Common myeloid progenitor, CD34-positive (primary cell): ENCODE results near the gene CADPS.

ENCODE experiments used
- CTCF ChIA-PET: fragments of 350-600 bp; sonication (Branson Sonifier 250); formaldehyde crosslinking; loops from one replicate; lab custom pipeline; 2021; ENCODE audit warnings: antibody characterized with exemption; lab: Charles Lee
- POLR2A ChIA-PET: fragments of 350-600 bp; sonication (Branson Sonifier 250); formaldehyde crosslinking; loops from one replicate; lab custom pipeline; 2021; ENCODE audit warnings: antibody characterized with exemption; lab: Charles Lee
- DNase-seq, 3 donors: peaks; one replicate each; pipeline versions ENCODE4 v3.0.0 to v3.0.0-alpha.2; 2013
- H3K27ac ChIP-seq, 2 experiments: 1 replicate in 1 of 2; 2 replicates in 1 of 2; pipeline ENCODE4 v1.7.0; 2013; ENCODE audit warnings: inconsistent platforms in 2 of 2, low read length in 2 of 2, mild to moderate bottlenecking in 2 of 2, low read depth in 1 of 2, moderate library complexity in 1 of 2; ENCODE audit not compliant: severe bottlenecking in 2 of 2, insufficient read depth in 1 of 2, poor library complexity in 1 of 2
- H3K27me3 ChIP-seq, 5 experiments: replicated peaks in 2 of 5; 1 replicate in 3 of 5; 2 replicates in 2 of 5; pipeline versions ENCODE4 v1.6.1 to v1.7.0; 2013; ENCODE audit warnings: low read length in 4 of 5, mild to moderate bottlenecking in 2 of 5, moderate library complexity in 2 of 5, inconsistent platforms in 1 of 5; ENCODE audit not compliant: insufficient read depth in 5 of 5, control insufficient read depth in 4 of 5
- H3K36me3 ChIP-seq, 4 experiments: 1 replicate in 2 of 4; 2 replicates in 2 of 4; pipeline versions ENCODE4 v1.6.1 to v1.7.0; 2013; ENCODE audit warnings: low read length in 3 of 4, control low read depth in 1 of 4, mild to moderate bottlenecking in 1 of 4; ENCODE audit not compliant: control insufficient read depth in 4 of 4, insufficient read depth in 4 of 4
- H3K4me1 ChIP-seq, 4 experiments: 1 replicate in 3 of 4; 2 replicates in 1 of 4; pipeline versions ENCODE4 v1.6.1 to v1.7.1; 2013; ENCODE audit warnings: low read length in 3 of 4, mild to moderate bottlenecking in 3 of 4, control low read depth in 1 of 4, inconsistent platforms in 1 of 4, moderate library complexity in 1 of 4; ENCODE audit not compliant: control insufficient read depth in 4 of 4, insufficient read depth in 4 of 4; ENCODE audit errors: control extremely low read depth in 1 of 4
- H3K4me3 ChIP-seq, 7 experiments: 1 replicate in 4 of 7; 2 replicates in 3 of 7; pipeline versions ENCODE4 v1.5.1 to v1.7.0; 2013; ENCODE audit warnings: mild to moderate bottlenecking in 7 of 7, low read length in 6 of 7, moderate library complexity in 6 of 7, inconsistent platforms in 2 of 7, low read depth in 2 of 7, control low read depth in 1 of 7; ENCODE audit not compliant: insufficient read depth in 4 of 7, control insufficient read depth in 1 of 7; ENCODE audit errors: extremely low read depth in 1 of 7
- H3K9me3 ChIP-seq, 5 experiments: 1 replicate in 4 of 5; 2 replicates in 1 of 5; pipeline versions ENCODE4 v1.6.1 to v1.7.1; 2013; ENCODE audit warnings: low read length in 4 of 5, mild to moderate bottlenecking in 2 of 5, inconsistent platforms in 1 of 5, low read depth in 1 of 5, moderate library complexity in 1 of 5; ENCODE audit not compliant: control insufficient read depth in 4 of 5, insufficient read depth in 2 of 5; ENCODE audit errors: control extremely low read depth in 1 of 5
- WGBS: methylation state at CpG from one replicate; pipeline ENCODE4 v1.1.5; 2013; ENCODE audit not compliant: insufficient coverage; 5-methylcytosine and 5-hydroxymethylcytosine counted together

CADPS gene

DNA sequence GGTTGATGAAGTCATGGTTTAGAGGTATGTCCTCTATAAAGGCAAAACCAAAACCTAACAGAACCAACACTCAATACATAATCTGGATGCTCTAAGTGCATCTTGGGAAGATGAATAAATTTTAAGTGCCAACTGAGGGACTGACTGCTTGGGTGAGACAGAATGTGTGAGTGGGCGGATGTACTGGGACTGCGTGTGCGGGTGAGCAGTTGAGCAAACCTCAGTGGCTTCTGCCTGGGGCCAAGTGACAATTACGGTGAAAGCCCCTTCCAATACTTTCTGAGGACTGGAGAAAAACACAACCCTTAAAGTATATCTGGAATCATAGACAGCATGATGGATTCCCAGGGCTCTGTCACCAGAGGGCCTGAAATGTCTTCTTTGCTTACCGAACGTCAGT, 421.8 kb downstream of the CADPS start:
- Histone ChIP-seq H3K9me3 (no peaks in the 10 kb centered on the region), H3K36me3 (no peaks in the 10 kb centered on the region), H3K27me3 (peaks cover 0 to 14% (median 4%) of the 10 kb centered on the region in 5 experiments), H3K27ac (no peak overlapping the region), H3K4me1 (no peaks in the 10 kb centered on the region), H3K4me3 (no peak overlapping the region)
- CTCF ChIA-PET, result no interaction called here
- POLR2A ChIA-PET, result no interaction called here
- WGBS, result 93% methylated on average over 6 of the region's 6 CpGs
- DNase-seq, result no peak

DNA sequence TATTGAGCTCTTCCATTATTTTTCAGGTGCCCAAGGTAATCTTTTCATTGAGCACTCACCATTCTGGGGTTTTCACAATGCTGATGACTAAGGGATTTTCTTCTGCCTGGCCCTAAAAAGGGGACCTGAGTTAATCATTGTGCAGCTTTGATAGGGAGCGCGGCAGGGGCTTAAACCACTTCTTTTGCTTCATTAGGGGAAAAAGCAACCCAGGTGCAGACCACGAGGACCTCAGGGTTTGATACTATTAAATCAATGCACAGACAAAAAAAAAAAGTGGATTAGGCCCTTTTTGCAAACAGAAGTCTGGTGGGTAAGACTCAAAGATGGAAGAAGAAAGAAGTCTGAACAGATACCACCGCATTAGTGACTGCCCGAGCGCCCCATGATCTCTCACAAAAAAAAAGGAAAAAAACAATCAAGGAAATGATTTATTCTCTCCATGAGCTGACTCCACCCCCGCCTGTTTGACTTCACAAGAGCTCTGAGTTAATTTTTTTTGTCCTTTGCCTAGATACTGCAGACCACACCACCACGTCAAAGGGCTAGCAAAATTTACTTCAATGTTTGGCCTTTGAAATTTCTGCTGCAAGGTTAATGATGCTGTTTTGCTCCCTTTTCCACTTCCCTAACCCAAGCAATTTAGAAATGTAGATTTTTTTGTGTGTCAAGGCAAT, 423.9 kb downstream of the CADPS start:
- H3K27me3 ChIP-seq, result peaks cover 0 to 14% (median 4%) of the 10 kb centered on the region in 5 experiments
- H3K27ac ChIP-seq, result no peak overlapping the region
- WGBS, result 77% methylated on average over 7 of the region's 8 CpGs
- DNase-seq, result no peak
- H3K9me3 ChIP-seq, result no peaks in the 10 kb centered on the region
- ChIA-PET POLR2A (no interaction called here), CTCF (no interaction called here)
- H3K4me3 ChIP-seq, result no peak overlapping the region
- H3K4me1 ChIP-seq, result no peaks in the 10 kb centered on the region
- no peaks in the 10 kb centered on the region for H3K36me3 ChIP-seq

DNA sequence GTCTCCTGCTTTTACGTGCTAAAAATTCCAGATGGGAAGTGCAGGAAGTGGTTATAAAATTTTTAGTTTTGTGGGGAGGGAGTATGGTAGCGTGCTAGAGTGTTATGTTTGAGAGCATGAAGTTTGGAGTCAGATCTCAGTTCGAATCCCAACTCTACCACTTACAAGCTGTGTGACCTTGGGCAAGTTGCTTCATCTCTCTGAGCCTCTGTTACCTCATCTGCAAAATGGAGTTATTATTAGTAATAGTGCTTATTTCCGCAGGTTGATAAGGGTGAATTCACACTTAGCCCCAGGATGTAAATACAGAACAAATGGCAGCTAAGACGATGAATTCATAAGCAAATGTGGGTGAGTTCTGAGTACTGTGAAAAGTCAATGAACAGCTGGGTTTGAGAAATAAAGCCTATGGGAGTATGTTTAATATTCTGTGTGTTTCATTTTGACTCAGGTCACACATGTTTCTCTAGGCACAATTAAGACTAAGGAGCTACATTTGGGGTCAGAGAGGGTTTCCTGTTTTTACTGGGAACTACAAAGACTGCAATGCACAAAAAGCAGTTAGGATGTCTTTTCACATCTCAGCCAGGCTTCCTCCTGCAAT, 428.8 kb downstream of the CADPS start:
- Histone ChIP-seq H3K4me3 (no peak overlapping the region), H3K27me3 (peaks cover 0 to 3% (median 0%) of the 10 kb centered on the region in 5 experiments), H3K4me1 (peaks cover 0 to 6% (median 1%) of the 10 kb centered on the region in 4 experiments), H3K36me3 (no peaks in the 10 kb centered on the region), H3K27ac (no peak overlapping the region), H3K9me3 (no peaks in the 10 kb centered on the region)
- DNase-seq, result no peak
- ChIA-PET CTCF (interaction anchor here (1.5 kb wide), 2 partner anchors 17 to 18 kb away, joined by 4 read pairs; no protein-coding TSS in a partner anchor), POLR2A (interaction anchor here (0.6 kb wide), 1 partner anchor 12 kb away, joined by 3 read pairs; no protein-coding TSS in a partner anchor)
- 93% methylated on average over 3 of the region's 5 CpGs for WGBS

DNA sequence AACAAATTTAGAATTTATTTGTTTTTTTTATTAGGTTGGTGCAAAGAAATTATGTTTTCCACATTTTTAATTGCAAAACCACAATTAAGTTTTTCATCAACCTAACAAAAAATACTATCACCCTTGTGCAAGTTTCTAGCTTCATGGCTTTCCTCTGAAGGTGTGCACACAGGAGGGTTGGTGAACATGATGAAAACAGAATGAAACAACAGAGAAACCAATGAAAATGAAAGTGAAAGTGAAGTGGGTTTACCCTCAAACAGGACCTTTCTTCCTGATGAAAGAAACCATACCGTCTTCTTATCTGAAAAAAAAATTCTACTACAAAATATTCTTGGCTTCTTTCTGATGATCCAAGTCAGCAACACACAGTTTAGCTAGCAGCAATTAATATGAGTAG, 429.9 kb downstream of the CADPS start:
- H3K4me3 ChIP-seq, result peak overlapping the region in 4 of 7 experiments; percentile 15 to 69 (median 28)

GRCh38 chr3:62439978-62440377, 435.2 kb downstream of the CADPS start:
- peaks cover 0 to 15% (median 4%) of the 10 kb centered on the region in 5 experiments for H3K27me3 ChIP-seq
- no peak overlapping the region for H3K27ac ChIP-seq
- POLR2A ChIA-PET, result no interaction called here
- no peaks in the 10 kb centered on the region for H3K36me3 ChIP-seq
- CTCF ChIA-PET, result interaction anchor here (1.2 kb wide), 1 partner anchor 16 kb away, joined by 3 read pairs; no protein-coding TSS in a partner anchor
- no peak for DNase-seq
- no peaks in the 10 kb centered on the region for H3K9me3 ChIP-seq
- H3K4me1 ChIP-seq, result no peaks in the 10 kb centered on the region
- no peak overlapping the region for H3K4me3 ChIP-seq

More for the DNA sequence above, 429.9 kb downstream of the CADPS start:
- H3K9me3 ChIP-seq, result no peaks in the 10 kb centered on the region
- peaks cover 0 to 6% (median 1%) of the 10 kb centered on the region in 4 experiments for H3K4me1 ChIP-seq
- POLR2A ChIA-PET, result no interaction called here
- WGBS, result 0% methylated on average over 1 of the region's 1 CpG
- peak; percentile 29 to 57 (median 47) for DNase-seq
- CTCF ChIA-PET, result interaction anchor here (1.5 kb wide), 1 partner anchor 18 kb away, joined by 4 read pairs; no protein-coding TSS in a partner anchor
- H3K27me3 ChIP-seq, result peaks cover 0 to 5% (median 0%) of the 10 kb centered on the region in 5 experiments
- peak overlapping the region in 1 of 2 experiments; percentile 27 for H3K27ac ChIP-seq
- no peaks in the 10 kb centered on the region for H3K36me3 ChIP-seq

- Histone ChIP-seq H3K27me3 (peaks cover 0 to 15% (median 7%) of the 10 kb centered on the region in 5 experiments), H3K27ac (no peak overlapping the region), H3K36me3 (no peaks in the 10 kb centered on the region), H3K9me3 (no peaks in the 10 kb centered on the region), H3K4me3 (no peak overlapping the region), H3K4me1 (no peaks in the 10 kb centered on the region)
- ChIA-PET CTCF (interaction anchor here (1.2 kb wide), 1 partner anchor 17 kb away, joined by 3 read pairs; no protein-coding TSS in a partner anchor), POLR2A (no interaction called here)
- no peak for DNase-seq
- 76% methylated on average over 3 of the region's 5 CpGs for WGBS
These were observed 435.9 kb downstream of the CADPS start for GRCh38 chr3:62439176-62439813.
